ENCODE results near the gene LRP2.
A peak's percentile ranks its signal among the peaks of the same experiment; 100 is the strongest.

The LRP2 gene

DNA sequence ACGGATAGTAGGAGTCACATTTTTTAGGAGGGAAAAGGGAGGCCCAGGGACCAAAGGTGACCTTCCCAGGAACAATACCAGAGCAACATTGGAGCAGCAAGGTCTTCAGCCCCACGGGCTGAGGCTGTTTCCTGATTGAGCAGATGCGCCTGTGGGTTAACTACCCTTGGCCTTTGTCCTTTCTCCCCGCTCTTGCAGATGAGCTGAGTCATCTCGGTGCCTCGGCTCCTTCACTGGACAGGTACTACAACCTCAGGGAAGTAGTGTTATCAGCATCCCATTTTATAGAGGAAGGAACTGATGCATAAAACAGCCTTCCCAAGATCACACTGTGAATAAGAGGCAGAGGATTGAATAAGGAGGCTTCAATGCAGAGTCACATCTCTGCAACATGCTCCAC lies 249.5 kb downstream of the LRP2 start:
- Histone ChIP-seq H3K9ac (no peak overlapping the region), H3K27me3 (ENCODE audit: insufficient read depth, low read depth) (no peaks in the 10 kb centered on the region), H3K4me3 (IDR thresholded peaks at IDR 0.05; ENCODE audit: insufficient read depth, low read depth, low read length) (no peak overlapping the region), H2AFZ (ENCODE audit: low read depth) (no peak overlapping the region), H3K4me1 (ENCODE audit: low read depth, poor library complexity, severe bottlenecking) (peaks cover 5% of the 10 kb centered on the region), H3K4me2 (no peak overlapping the region), H3K36me3 (ENCODE audit: insufficient read depth) (no peaks in the 10 kb centered on the region), H3K79me2 (ENCODE audit: insufficient read depth, low read depth) (no peaks in the 10 kb centered on the region), H4K20me1 (ENCODE audit: insufficient read depth) (no peaks in the 10 kb centered on the region), H3K27ac (no peak overlapping the region)
- TF ChIP-seq, protein P1, sequence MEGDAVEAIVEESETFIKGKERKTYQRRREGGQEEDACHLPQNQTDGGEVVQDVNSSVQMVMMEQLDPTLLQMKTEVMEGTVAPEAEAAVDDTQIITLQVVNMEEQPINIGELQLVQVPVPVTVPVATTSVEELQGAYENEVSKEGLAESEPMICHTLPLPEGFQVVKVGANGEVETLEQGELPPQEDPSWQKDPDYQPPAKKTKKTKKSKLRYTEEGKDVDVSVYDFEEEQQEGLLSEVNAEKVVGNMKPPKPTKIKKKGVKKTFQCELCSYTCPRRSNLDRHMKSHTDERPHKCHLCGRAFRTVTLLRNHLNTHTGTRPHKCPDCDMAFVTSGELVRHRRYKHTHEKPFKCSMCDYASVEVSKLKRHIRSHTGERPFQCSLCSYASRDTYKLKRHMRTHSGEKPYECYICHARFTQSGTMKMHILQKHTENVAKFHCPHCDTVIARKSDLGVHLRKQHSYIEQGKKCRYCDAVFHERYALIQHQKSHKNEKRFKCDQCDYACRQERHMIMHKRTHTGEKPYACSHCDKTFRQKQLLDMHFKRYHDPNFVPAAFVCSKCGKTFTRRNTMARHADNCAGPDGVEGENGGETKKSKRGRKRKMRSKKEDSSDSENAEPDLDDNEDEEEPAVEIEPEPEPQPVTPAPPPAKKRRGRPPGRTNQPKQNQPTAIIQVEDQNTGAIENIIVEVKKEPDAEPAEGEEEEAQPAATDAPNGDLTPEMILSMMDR (conservative IDR thresholded peaks at IDR 0.05; ENCODE audit: low read depth, low read length), result no peak

DNA sequence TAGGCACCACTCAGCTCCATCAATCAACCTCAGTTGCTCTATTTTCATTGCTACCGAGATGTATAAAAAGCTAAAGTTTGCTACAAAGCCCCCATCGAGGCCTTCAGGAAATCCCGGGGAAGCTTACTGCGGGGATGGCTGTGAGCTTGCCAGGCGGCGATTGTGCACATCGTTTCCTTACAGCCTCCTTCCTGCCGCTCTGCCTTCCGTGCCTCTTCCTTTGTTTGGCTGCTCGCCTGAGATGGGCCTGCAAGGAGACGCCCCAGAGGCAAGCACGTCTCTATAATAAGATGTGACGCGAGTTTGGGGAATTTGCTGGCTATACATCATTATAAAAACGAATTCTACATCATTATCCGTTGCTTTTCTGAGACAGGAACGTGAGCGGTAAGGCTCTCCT lies 251.4 kb downstream of the LRP2 start:
- no peak overlapping the region for H3K4me3 ChIP-seq (IDR thresholded peaks at IDR 0.05; ENCODE audit: insufficient read depth, low read depth, low read length)
- H2AFZ ChIP-seq (ENCODE audit: low read depth), result no peak overlapping the region
- no peaks in the 10 kb centered on the region for H3K27me3 ChIP-seq (ENCODE audit: insufficient read depth, low read depth)
- no peaks in the 10 kb centered on the region for H3K36me3 ChIP-seq (ENCODE audit: insufficient read depth)
- no peaks in the 10 kb centered on the region for H3K79me2 ChIP-seq (ENCODE audit: insufficient read depth, low read depth)
- no peaks in the 10 kb centered on the region for H4K20me1 ChIP-seq (ENCODE audit: insufficient read depth)
- no peak overlapping the region for H3K27ac ChIP-seq
- TF ChIP-seq, protein P1 (conservative IDR thresholded peaks at IDR 0.05; ENCODE audit: low read depth, low read length), result no peak
- H3K9ac ChIP-seq, result no peak overlapping the region
- H3K4me1 ChIP-seq (ENCODE audit: low read depth, poor library complexity, severe bottlenecking), result peaks cover 18% of the 10 kb centered on the region
- no peak overlapping the region for H3K4me2 ChIP-seq

DNA sequence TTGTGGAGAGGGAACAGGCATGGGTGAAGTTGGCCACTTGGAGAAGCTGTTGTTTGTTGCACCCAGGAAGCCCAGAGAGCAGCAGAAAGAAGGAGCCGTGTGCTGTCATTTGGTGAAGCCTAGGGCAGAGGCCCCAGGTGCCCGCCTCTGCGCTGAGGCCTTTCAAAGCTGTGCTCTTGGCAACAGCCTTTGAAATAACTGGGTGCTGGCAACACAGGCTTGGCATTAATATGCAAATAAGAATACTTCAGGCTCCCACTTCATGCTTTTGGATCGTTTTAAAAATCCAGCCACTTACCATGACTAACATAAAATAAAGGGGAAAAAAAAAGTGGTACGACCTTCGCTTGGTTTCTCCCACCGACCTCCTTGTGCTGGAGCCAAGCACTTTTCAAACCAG lies 251.9 kb downstream of the LRP2 start:
- H3K4me1 ChIP-seq (ENCODE audit: low read depth, poor library complexity, severe bottlenecking), result peaks cover 18% of the 10 kb centered on the region
- H3K9ac ChIP-seq, result no peak overlapping the region
- TF ChIP-seq, protein P1 (conservative IDR thresholded peaks at IDR 0.05; ENCODE audit: low read depth, low read length), result no peak
- no peaks in the 10 kb centered on the region for H3K79me2 ChIP-seq (ENCODE audit: insufficient read depth, low read depth)
- H3K27ac ChIP-seq, result no peak overlapping the region
- H3K27me3 ChIP-seq (ENCODE audit: insufficient read depth, low read depth), result no peaks in the 10 kb centered on the region
- H3K36me3 ChIP-seq (ENCODE audit: insufficient read depth), result no peaks in the 10 kb centered on the region
- H3K4me2 ChIP-seq, result no peak overlapping the region
- H4K20me1 ChIP-seq (ENCODE audit: insufficient read depth), result no peaks in the 10 kb centered on the region
- H2AFZ ChIP-seq (ENCODE audit: low read depth), result peak overlapping the region; percentile 37; the same call in 1 of the 2 replicates
- H3K4me3 ChIP-seq (IDR thresholded peaks at IDR 0.05; ENCODE audit: insufficient read depth, low read depth, low read length), result no peak overlapping the region

DNA sequence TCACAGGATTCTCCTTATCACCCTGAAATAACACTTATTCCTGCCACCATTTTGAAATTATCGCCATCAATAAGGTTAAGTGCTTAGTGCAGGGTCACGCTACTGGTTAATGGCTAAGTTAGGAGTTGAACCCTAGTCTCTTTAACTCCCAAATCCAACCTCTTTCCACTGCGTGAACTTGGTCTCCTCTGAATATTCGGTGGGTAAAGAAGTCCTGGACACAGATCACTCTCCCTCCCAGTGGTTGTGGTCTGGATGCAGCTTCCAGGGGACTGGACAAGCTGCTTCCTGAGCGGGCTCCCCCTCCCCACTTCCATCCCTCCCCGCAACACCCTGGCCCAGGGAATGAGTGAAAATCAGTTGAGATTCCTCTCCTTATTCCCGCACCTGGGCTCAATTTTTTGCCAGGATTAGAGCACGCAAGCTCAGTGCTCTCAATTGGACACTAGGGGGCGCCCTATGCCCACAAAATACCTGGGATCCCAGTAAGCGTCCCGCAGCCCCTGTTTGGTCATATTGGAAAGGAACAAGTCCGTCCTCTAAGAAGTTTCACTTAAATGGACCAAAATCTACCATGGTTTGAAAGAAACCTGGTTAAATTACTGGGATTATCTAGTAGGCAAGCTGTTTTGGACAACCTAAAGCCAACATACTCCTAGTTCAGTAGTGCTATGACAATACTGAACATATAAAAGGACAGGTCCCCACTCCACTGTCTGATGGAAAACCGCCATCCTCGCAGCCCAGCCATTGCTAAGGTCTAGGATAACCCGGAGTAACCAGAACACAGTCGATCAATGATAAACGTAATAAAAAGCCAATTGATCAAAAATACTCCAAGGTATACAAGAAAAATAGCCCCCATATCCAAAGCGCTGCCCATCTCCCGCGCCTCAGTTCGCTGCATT lies 252.6 kb downstream of the LRP2 start:
- H3K4me2 ChIP-seq, result no peak overlapping the region; the same call in 1 of the 2 replicates
- no peaks in the 10 kb centered on the region for H3K36me3 ChIP-seq (ENCODE audit: insufficient read depth)
- H2AFZ ChIP-seq (ENCODE audit: low read depth), result peak overlapping the region; percentile 37; the same call in 1 of the 2 replicates
- no peaks in the 10 kb centered on the region for H3K27me3 ChIP-seq (ENCODE audit: insufficient read depth, low read depth)
- no peak overlapping the region for H3K9ac ChIP-seq
- H4K20me1 ChIP-seq (ENCODE audit: insufficient read depth), result no peaks in the 10 kb centered on the region
- no peak overlapping the region for H3K27ac ChIP-seq
- peaks cover 18% of the 10 kb centered on the region for H3K4me1 ChIP-seq (ENCODE audit: low read depth, poor library complexity, severe bottlenecking)
- TF ChIP-seq, protein P1 (conservative IDR thresholded peaks at IDR 0.05; ENCODE audit: low read depth, low read length), result peak; percentile 91
- H3K79me2 ChIP-seq (ENCODE audit: insufficient read depth, low read depth), result no peaks in the 10 kb centered on the region
- no peak overlapping the region for H3K4me3 ChIP-seq (IDR thresholded peaks at IDR 0.05; ENCODE audit: insufficient read depth, low read depth, low read length)
